Kidney epithelial cell (primary cell): ENCODE measurements around the gene TOX2. TPM values are rescaled to one million over a fixed set of nuclear protein-coding genes. Genes with fewer than 3 reads are reported as not detected.

Experiments used
- DNase-seq: peaks from one replicate; pipeline ENCODE4 v3.0.0-alpha.2; 2010; ENCODE audit warnings: low read depth
- H3K27me3 ChIP-seq: 2 replicates; pipeline ENCODE4 v1.6.0; 2011; ENCODE audit warnings: low read length; ENCODE audit not compliant: control insufficient read depth, insufficient read depth
- H3K36me3 ChIP-seq: 2 replicates; pipeline ENCODE4 v1.5.1; 2011; ENCODE audit warnings: low read length; ENCODE audit not compliant: control insufficient read depth, insufficient read depth
- H3K4me3 ChIP-seq: 2 replicates; pipeline ENCODE4 v1.5.1; 2011; ENCODE audit warnings: low read depth, mild to moderate bottlenecking, control low read depth, low read length
- CTCF ChIP-seq: IDR thresholded peaks from 2 replicates; pipeline ENCODE4 v1.5.1; 2011; ENCODE audit warnings: mild to moderate bottlenecking, moderate library complexity, low read length, control low read depth, inconsistent platforms; ENCODE audit not compliant: insufficient read depth, poor library complexity, severe bottlenecking
- total RNA-seq: library from RNA; depleted of rRNA; stranded (reverse); fragments of >200 nt; gene quantifications from 2 replicates; pipeline ENCODE4 v1.2.3, GENCODE V29; 2015

Gene TOX2
- total RNA-seq, 1 donor from 2014 or later = 7.3 TPM

- H3K36me3 ChIP-seq = no peaks in the 10 kb centered on the region
- peaks cover 6% of the 10 kb centered on the region for H3K27me3 ChIP-seq
- H3K4me3 ChIP-seq = no peak overlapping the region
- DNase-seq = no peak
- no peak for TF ChIP-seq CTCF
Observed at GRCh38 chr20:44071057-44071456, 156.4 kb downstream of the TOX2 start.

GRCh38 chr20:44071526-44072111, 157.0 kb downstream of the TOX2 start:
- no peak for TF ChIP-seq CTCF
- no peak for DNase-seq

GRCh38 chr20:44072384-44072783, 157.7 kb downstream of the TOX2 start:
- H3K27me3 ChIP-seq = peaks cover 6% of the 10 kb centered on the region
- no peak for DNase-seq
- H3K4me3 ChIP-seq = no peak overlapping the region
- no peak for TF ChIP-seq CTCF
- no peaks in the 10 kb centered on the region for H3K36me3 ChIP-seq

More at GRCh38 chr20:44071526-44072111, 157.0 kb downstream of the TOX2 start:
- H3K36me3 ChIP-seq = no peaks in the 10 kb centered on the region
- peaks cover 6% of the 10 kb centered on the region for H3K27me3 ChIP-seq
- H3K4me3 ChIP-seq = no peak overlapping the region

- no peak for TF ChIP-seq CTCF
- Histone ChIP-seq H3K27me3 (peaks cover 4% of the 10 kb centered on the region), H3K36me3 (no peaks in the 10 kb centered on the region), H3K4me3 (no peak overlapping the region)
- no peak for DNase-seq
Observed at GRCh38 chr20:44073011-44073674, 158.5 kb downstream of the TOX2 start.

- H3K36me3 ChIP-seq = no peaks in the 10 kb centered on the region
- H3K27me3 ChIP-seq = peaks cover 4% of the 10 kb centered on the region
- H3K4me3 ChIP-seq = no peak overlapping the region
- TF ChIP-seq CTCF = no peak
- no peak for DNase-seq
Observed at GRCh38 chr20:44073675-44074071, 159.0 kb downstream of the TOX2 start.
